ENCODE measurements around the gene SERPINB1.

GRCh38 chr6:2861060-2861821 is 19.6 kb upstream of the SERPINB1 start:
- TF ChIP-seq, protein P1, sequence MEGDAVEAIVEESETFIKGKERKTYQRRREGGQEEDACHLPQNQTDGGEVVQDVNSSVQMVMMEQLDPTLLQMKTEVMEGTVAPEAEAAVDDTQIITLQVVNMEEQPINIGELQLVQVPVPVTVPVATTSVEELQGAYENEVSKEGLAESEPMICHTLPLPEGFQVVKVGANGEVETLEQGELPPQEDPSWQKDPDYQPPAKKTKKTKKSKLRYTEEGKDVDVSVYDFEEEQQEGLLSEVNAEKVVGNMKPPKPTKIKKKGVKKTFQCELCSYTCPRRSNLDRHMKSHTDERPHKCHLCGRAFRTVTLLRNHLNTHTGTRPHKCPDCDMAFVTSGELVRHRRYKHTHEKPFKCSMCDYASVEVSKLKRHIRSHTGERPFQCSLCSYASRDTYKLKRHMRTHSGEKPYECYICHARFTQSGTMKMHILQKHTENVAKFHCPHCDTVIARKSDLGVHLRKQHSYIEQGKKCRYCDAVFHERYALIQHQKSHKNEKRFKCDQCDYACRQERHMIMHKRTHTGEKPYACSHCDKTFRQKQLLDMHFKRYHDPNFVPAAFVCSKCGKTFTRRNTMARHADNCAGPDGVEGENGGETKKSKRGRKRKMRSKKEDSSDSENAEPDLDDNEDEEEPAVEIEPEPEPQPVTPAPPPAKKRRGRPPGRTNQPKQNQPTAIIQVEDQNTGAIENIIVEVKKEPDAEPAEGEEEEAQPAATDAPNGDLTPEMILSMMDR (IDR thresholded peaks at IDR 0.05 in 8 of 11, conservative IDR thresholded peaks at IDR 0.05 in 3 of 11) = no peak
- TF ChIP-seq POLR2A (IDR thresholded peaks at IDR 0.05) = no peak
